H9 (cell line): Measurements from ENCODE around the gene SYNE3. TPM values are rescaled to one million over a fixed set of nuclear protein-coding genes. Genes with fewer than 3 reads are reported as not detected.

Source experiments
- DNase-seq: peaks from one replicate; pipeline ENCODE4 v3.0.0-alpha.2; 2017
- H2AFZ ChIP-seq: one replicate; pipeline ENCODE4 v1.6.1; 2013; ENCODE audit warnings: mild to moderate bottlenecking, low read length, control low read depth, moderate library complexity
- H2AK5ac ChIP-seq: 2 replicates; pipeline ENCODE4 v1.6.1; 2013; ENCODE audit warnings: low read length, control low read depth, mixed read lengths; ENCODE audit not compliant: insufficient read length
- H2BK120ac ChIP-seq: one replicate; pipeline ENCODE4 v1.6.1; 2013; ENCODE audit warnings: low read depth, mild to moderate bottlenecking, low read length, control low read depth, inconsistent platforms; ENCODE audit not compliant: poor library complexity, severe bottlenecking
- H2BK12ac ChIP-seq: 2 replicates; pipeline ENCODE4 v1.6.1; 2013; ENCODE audit warnings: low read length, control low read depth, mixed read lengths, low read depth; ENCODE audit not compliant: insufficient read length
- H2BK15ac ChIP-seq: 2 replicates; pipeline ENCODE4 v1.6.1; 2013; ENCODE audit warnings: low read depth, low read length, control low read depth
- H2BK20ac ChIP-seq: one replicate; pipeline ENCODE4 v1.6.1; 2013; ENCODE audit warnings: low read depth, mild to moderate bottlenecking, low read length, control low read depth, inconsistent platforms; ENCODE audit not compliant: poor library complexity, severe bottlenecking
- H2BK5ac ChIP-seq: 2 replicates; pipeline ENCODE4 v1.6.1; 2013; ENCODE audit warnings: low read length, control low read depth, mixed read lengths; ENCODE audit not compliant: insufficient read length
- H3K14ac ChIP-seq: 2 replicates; pipeline ENCODE4 v1.6.1; 2013; ENCODE audit warnings: low read length, control low read depth; ENCODE audit not compliant: insufficient read depth
- H3K18ac ChIP-seq: 2 replicates; pipeline ENCODE4 v1.6.1; 2013; ENCODE audit warnings: low read depth, mild to moderate bottlenecking, mixed read lengths, low read length, control low read depth; ENCODE audit not compliant: insufficient read length
- H3K23ac ChIP-seq: 2 replicates; pipeline ENCODE4 v1.6.1; 2013; ENCODE audit warnings: low read length, control low read depth, mixed read lengths, low read depth; ENCODE audit not compliant: insufficient read length
- H3K23me2 ChIP-seq: 2 replicates; pipeline ENCODE4 v1.6.1; 2013; ENCODE audit warnings: low read depth, mild to moderate bottlenecking, mixed read lengths, low read length, control low read depth; ENCODE audit not compliant: insufficient read length, poor library complexity, severe bottlenecking
- H3K27ac ChIP-seq: 2 replicates; pipeline ENCODE4 v1.5.1; 2013; ENCODE audit warnings: low read length, control low read depth, mixed read lengths, low read depth; ENCODE audit not compliant: insufficient read length
- H3K27me3 ChIP-seq: 2 replicates; pipeline ENCODE4 v1.6.1; 2013; ENCODE audit warnings: low read length, control low read depth, inconsistent platforms; ENCODE audit not compliant: insufficient read depth
- H3K4ac ChIP-seq: 2 replicates; pipeline ENCODE4 v1.6.1; 2013; ENCODE audit warnings: low read depth, mild to moderate bottlenecking, control low read depth, inconsistent platforms, low read length, moderate library complexity
- H3K4me1 ChIP-seq: 2 replicates; pipeline ENCODE4 v1.6.1; 2013; ENCODE audit warnings: low read length, control low read depth, inconsistent platforms; ENCODE audit not compliant: insufficient read depth
- H3K4me2 ChIP-seq: 2 replicates; pipeline ENCODE4 v1.6.1; 2013; ENCODE audit warnings: low read length, control low read depth, mixed read lengths; ENCODE audit not compliant: insufficient read length, insufficient read depth
- H3K56ac ChIP-seq: 2 replicates; pipeline ENCODE4 v1.6.1; 2013; ENCODE audit warnings: low read depth, mild to moderate bottlenecking, mixed read lengths, low read length, control low read depth; ENCODE audit not compliant: insufficient read length
- H3K79me1 ChIP-seq: 2 replicates; pipeline ENCODE4 v1.6.1; 2013; ENCODE audit warnings: low read depth, mild to moderate bottlenecking, moderate library complexity, low read length, control low read depth, inconsistent platforms; ENCODE audit not compliant: insufficient read depth, poor library complexity, severe bottlenecking
- H3K79me2 ChIP-seq: 2 replicates; pipeline ENCODE4 v1.6.1; 2013; ENCODE audit warnings: low read length, control low read depth, inconsistent platforms; ENCODE audit not compliant: insufficient read depth
- H3K9ac ChIP-seq: 2 replicates; pipeline ENCODE4 v1.6.1; 2013; ENCODE audit warnings: low read length, control low read depth, mixed read lengths; ENCODE audit not compliant: insufficient read length; ENCODE audit errors: extremely low read depth
- H3K9me3 ChIP-seq: one replicate; pipeline ENCODE4 v1.6.1; 2013; ENCODE audit warnings: low read depth, low read length, inconsistent platforms; ENCODE audit not compliant: control insufficient read depth
- H3T11ph ChIP-seq: one replicate; pipeline ENCODE4 v1.6.1; 2013; ENCODE audit warnings: mild to moderate bottlenecking, low read length, control low read depth, inconsistent platforms
- H4K20me1 ChIP-seq: one replicate; pipeline ENCODE4 v1.6.1; 2013; ENCODE audit not compliant: control insufficient read depth, insufficient read length, insufficient read depth
- H4K5ac ChIP-seq: 2 replicates; pipeline ENCODE4 v1.6.1; 2013; ENCODE audit warnings: low read depth, mild to moderate bottlenecking, mixed read lengths, low read length, control low read depth; ENCODE audit not compliant: insufficient read length
- H4K8ac ChIP-seq: replicated peaks from 2 replicates; pipeline ENCODE4 v1.6.1; 2013; ENCODE audit warnings: low read length, control low read depth, mixed read lengths, low read depth; ENCODE audit not compliant: insufficient read length
- H4K91ac ChIP-seq: 2 replicates; pipeline ENCODE4 v1.6.1; 2013; ENCODE audit warnings: low read depth, mild to moderate bottlenecking, moderate library complexity, mixed read lengths, low read length, control low read depth; ENCODE audit not compliant: insufficient read length
- H3K27ac Mint-ChIP-seq, 3 experiments: 2 replicates in 2 of 3; 3 replicates in 1 of 3; pipeline ENCODE4 v1.8.0; 2020 to 2021; ENCODE audit warnings: mixed read lengths in 3 of 3, mild to moderate bottlenecking in 1 of 3, moderate library complexity in 1 of 3
- H3K27me3 Mint-ChIP-seq: 2 replicates; pipeline ENCODE4 v1.8.0; 2021; ENCODE audit warnings: low read depth, mild to moderate bottlenecking, moderate library complexity, mixed read lengths
- H3K36me3 Mint-ChIP-seq, 3 experiments: 2 replicates in 2 of 3; 3 replicates in 1 of 3; pipeline ENCODE4 v1.8.0; 2020 to 2021; ENCODE audit warnings: low read depth in 3 of 3, mixed read lengths in 3 of 3; ENCODE audit not compliant: insufficient read depth in 1 of 3
- H3K4me1 Mint-ChIP-seq, 2 experiments: 2 replicates each; pipeline ENCODE4 v1.8.0; 2020; ENCODE audit warnings: mixed read lengths in 2 of 2
- H3K4me3 Mint-ChIP-seq, 2 experiments: 2 replicates in 1 of 2; 3 replicates in 1 of 2; pipeline ENCODE4 v1.8.0; 2020 to 2021; ENCODE audit warnings: mild to moderate bottlenecking in 2 of 2, mixed read lengths in 2 of 2, moderate library complexity in 1 of 2
- H3K9me3 Mint-ChIP-seq, 2 experiments: 2 replicates in 1 of 2; 3 replicates in 1 of 2; pipeline ENCODE4 v1.8.0; 2020; ENCODE audit warnings: mild to moderate bottlenecking in 2 of 2, mixed read lengths in 2 of 2, moderate library complexity in 1 of 2
- WGBS: extraction: QIAGEN DNeasy Blood & Tissue Kit; methylation state at CpG from one replicate; pipeline ENCODE4 v1.1.7; 2013; ENCODE audit warnings: missing lambda C conversion rate, low lambda C conversion rate, mixed read lengths; ENCODE audit not compliant: insufficient read length; ENCODE audit errors: extremely low coverage; 5-methylcytosine and 5-hydroxymethylcytosine counted together
- total RNA-seq: library from RNA; stranded (reverse); gene quantifications from 2 replicates; pipeline ENCODE4 v1.2.1, GENCODE V29; 2021
- TF ChIP-seq, protein P1 (sequence below): fragments of 200-600 bp; sonication (generic); conservative IDR thresholded peaks from 3 replicates; pipeline ENCODE4 v1.8.0; 2021; ENCODE audit warnings: antibody characterized with exemption, mild to moderate bottlenecking

SYNE3 gene
- total RNA-seq, 1 experiment from 2014 or later, result 0.11 TPM

GRCh38 chr14:95478818-95479217 lies 37.6 kb downstream of the SYNE3 start:
- no peak overlapping the region for H3K56ac ChIP-seq
- H3K27ac ChIP-seq, result no peak overlapping the region
- H3K27me3 ChIP-seq, result no peaks in the 10 kb centered on the region
- no peaks in the 10 kb centered on the region for H3K9me3 ChIP-seq
- H2AFZ ChIP-seq, result no peak overlapping the region
- no peak overlapping the region for H3K18ac ChIP-seq
- H4K91ac ChIP-seq, result no peak overlapping the region
- H2AK5ac ChIP-seq, result no peak overlapping the region
- no peak overlapping the region for H2BK120ac ChIP-seq
- Mint-ChIP-seq H3K27ac (no peak overlapping the region), H3K36me3 (no peaks in the 10 kb centered on the region), H3K9me3 (no peaks in the 10 kb centered on the region), H3K27me3 (no peaks in the 10 kb centered on the region; the same call in none of the 2 replicates), H3K4me3 (no peak overlapping the region), H3K4me1 (peaks cover 7 to 16% of the 10 kb centered on the region in 2 experiments)
- no peak overlapping the region for H3K9ac ChIP-seq
- no peak overlapping the region for H2BK12ac ChIP-seq
- no peaks in the 10 kb centered on the region for H3K23me2 ChIP-seq
- TF ChIP-seq, protein P1, sequence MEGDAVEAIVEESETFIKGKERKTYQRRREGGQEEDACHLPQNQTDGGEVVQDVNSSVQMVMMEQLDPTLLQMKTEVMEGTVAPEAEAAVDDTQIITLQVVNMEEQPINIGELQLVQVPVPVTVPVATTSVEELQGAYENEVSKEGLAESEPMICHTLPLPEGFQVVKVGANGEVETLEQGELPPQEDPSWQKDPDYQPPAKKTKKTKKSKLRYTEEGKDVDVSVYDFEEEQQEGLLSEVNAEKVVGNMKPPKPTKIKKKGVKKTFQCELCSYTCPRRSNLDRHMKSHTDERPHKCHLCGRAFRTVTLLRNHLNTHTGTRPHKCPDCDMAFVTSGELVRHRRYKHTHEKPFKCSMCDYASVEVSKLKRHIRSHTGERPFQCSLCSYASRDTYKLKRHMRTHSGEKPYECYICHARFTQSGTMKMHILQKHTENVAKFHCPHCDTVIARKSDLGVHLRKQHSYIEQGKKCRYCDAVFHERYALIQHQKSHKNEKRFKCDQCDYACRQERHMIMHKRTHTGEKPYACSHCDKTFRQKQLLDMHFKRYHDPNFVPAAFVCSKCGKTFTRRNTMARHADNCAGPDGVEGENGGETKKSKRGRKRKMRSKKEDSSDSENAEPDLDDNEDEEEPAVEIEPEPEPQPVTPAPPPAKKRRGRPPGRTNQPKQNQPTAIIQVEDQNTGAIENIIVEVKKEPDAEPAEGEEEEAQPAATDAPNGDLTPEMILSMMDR, result no peak
- H3T11ph ChIP-seq, result no peak overlapping the region
- H4K8ac ChIP-seq, result no peak overlapping the region
- H4K20me1 ChIP-seq, result no peaks in the 10 kb centered on the region
- H3K14ac ChIP-seq, result no peak overlapping the region
- no peak overlapping the region for H2BK20ac ChIP-seq
- no peaks in the 10 kb centered on the region for H3K4me1 ChIP-seq
- H3K79me2 ChIP-seq, result no peaks in the 10 kb centered on the region
- H2BK5ac ChIP-seq, result no peak overlapping the region
- no peak overlapping the region for H3K23ac ChIP-seq
- H2BK15ac ChIP-seq, result no peak overlapping the region
- no peak overlapping the region for H3K4me2 ChIP-seq
- no peak for DNase-seq
- no peak overlapping the region for H4K5ac ChIP-seq
- no CpG with 5 or more reads among the region's 4 CpGs for WGBS
- no peak overlapping the region for H3K4ac ChIP-seq
- H3K79me1 ChIP-seq, result no peaks in the 10 kb centered on the region
